ENCODE results near the gene POLN. TPM values are rescaled to one million over a fixed set of nuclear protein-coding genes. Genes with fewer than 3 reads are reported as not detected.

POLN gene
- total and polyA plus RNA-seq, 11 donors = 0.38 to 4.5 (median 1.9) TPM

DNA sequence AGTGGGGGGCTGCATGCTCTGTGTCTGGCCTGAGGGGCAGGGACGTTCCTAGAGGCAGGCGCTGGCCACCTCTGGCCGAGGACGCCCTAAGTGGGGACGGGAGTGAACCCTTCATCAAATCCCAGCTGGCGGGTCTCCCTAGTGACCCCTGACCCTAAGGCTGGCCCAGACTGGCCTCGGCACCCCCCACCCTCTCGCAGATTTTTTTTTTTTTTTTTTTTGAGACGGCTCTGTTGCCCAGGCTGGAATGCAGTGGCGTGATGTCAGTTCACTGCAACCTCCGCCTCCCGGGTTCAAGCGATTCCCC, 21.0 kb upstream of the POLN start:
- Histone ChIP-seq H3K9me3 (no peaks in the 10 kb centered on the region), H3K27ac (peak overlapping the region; percentile 94 to 100 (median 98)), H3K36me3 (peaks cover 0 to 12% (median 2%) of the 10 kb centered on the region in 9 donors), H3K4me1 (peaks cover 24 to 80% (median 57%) of the 10 kb centered on the region in 12 donors), H3K4me3 (peak overlapping the region; percentile 12 to 96 (median 74)), H3K27me3 (no peaks in the 10 kb centered on the region)
- TF ChIP-seq, protein P1, sequence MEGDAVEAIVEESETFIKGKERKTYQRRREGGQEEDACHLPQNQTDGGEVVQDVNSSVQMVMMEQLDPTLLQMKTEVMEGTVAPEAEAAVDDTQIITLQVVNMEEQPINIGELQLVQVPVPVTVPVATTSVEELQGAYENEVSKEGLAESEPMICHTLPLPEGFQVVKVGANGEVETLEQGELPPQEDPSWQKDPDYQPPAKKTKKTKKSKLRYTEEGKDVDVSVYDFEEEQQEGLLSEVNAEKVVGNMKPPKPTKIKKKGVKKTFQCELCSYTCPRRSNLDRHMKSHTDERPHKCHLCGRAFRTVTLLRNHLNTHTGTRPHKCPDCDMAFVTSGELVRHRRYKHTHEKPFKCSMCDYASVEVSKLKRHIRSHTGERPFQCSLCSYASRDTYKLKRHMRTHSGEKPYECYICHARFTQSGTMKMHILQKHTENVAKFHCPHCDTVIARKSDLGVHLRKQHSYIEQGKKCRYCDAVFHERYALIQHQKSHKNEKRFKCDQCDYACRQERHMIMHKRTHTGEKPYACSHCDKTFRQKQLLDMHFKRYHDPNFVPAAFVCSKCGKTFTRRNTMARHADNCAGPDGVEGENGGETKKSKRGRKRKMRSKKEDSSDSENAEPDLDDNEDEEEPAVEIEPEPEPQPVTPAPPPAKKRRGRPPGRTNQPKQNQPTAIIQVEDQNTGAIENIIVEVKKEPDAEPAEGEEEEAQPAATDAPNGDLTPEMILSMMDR (IDR thresholded peaks at IDR 0.05) = no peak
- no peak for TF ChIP-seq POLR2A (IDR thresholded peaks at IDR 0.05)
- intact Hi-C loops (cut with DNase I) = loop anchor here in 6 of 10 donors (5.0 to 10.0 kb wide), 6 partner anchors 149 to 492 kb away; partner anchors contain the start of genes CFAP99 (in 4 of the 6), ZFYVE28 (in 4 of the 6), FAM193A (in 1 of the 6) and TNIP2 (in 1 of the 6)
- DNase-seq (no peak), ATAC-seq (no peak)
- 38 to 47% (median 41%) methylated on average over 13 of the region's 13 CpGs for WGBS, 4 donors

DNA sequence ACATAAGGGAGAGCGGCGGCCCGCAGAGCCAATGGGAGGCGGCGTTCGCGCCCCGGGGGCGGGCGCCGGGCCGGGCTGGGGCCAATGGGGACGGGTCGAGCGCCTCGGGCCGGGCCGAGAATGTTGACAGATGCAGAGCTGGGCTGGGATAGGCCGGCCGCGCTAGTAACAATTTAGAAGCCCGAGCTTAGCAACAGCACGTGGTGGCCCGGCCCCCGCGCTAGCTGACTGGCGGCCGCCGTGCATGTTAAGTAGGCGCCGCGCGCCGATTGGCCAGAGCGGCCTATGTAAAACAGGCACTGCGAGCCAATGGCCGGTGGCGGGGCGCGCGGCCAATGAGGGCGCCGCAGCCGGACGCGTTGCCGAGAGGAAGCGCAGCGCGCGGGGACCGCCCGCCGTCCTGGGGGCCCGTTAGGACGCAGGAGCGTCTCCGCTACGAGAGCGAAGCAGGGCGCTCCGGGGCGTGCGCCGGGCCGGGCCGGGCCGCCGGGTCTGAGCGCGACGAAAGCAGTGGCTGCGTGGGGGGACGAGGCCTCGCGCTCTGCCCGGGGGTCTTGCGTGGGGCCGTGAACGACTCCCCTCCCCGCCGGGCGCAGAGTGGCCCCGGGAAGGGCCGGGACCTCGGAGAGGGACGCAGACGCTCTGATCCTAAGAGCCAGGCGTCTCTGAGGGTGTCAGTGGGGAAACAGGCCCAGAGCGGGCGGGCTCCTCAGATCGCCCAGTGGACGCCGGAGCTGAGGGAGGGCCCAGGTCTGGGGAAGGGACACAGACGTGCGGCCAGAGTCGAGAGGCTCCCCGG, 20.4 kb upstream of the POLN start:
- H3K9me3 ChIP-seq = no peaks in the 10 kb centered on the region
- no peaks in the 10 kb centered on the region for H3K27me3 ChIP-seq
- peak overlapping the region; percentile 12 to 96 (median 86) for H3K4me3 ChIP-seq
- peaks cover 24 to 82% (median 62%) of the 10 kb centered on the region in 12 donors for H3K4me1 ChIP-seq
- DNase-seq = peak; percentile 99 to 100 (median 100)
- intact Hi-C loops (cut with DNase I) = loop anchor here in 6 of 10 donors (5.0 to 10.0 kb wide), 6 partner anchors 150 to 492 kb away; partner anchors contain the start of genes CFAP99 (in 4 of the 6), ZFYVE28 (in 4 of the 6), FAM193A (in 1 of the 6) and TNIP2 (in 1 of the 6)
- peak; percentile 94 to 95 (median 95) for ATAC-seq
- H3K27ac ChIP-seq = peak overlapping the region; percentile 94 to 100 (median 98)
- whole genome bisulfite sequencing, 4 donors = 0 to 1% (median 1%) methylated on average over 46 to 98 of the region's 98 CpGs
- TF ChIP-seq, protein P1 (IDR thresholded peaks at IDR 0.05) = no peak
- peak; percentile 90 to 99 for TF ChIP-seq POLR2A (IDR thresholded peaks at IDR 0.05)
- peaks cover 0 to 17% (median 2%) of the 10 kb centered on the region in 9 donors for H3K36me3 ChIP-seq

DNA sequence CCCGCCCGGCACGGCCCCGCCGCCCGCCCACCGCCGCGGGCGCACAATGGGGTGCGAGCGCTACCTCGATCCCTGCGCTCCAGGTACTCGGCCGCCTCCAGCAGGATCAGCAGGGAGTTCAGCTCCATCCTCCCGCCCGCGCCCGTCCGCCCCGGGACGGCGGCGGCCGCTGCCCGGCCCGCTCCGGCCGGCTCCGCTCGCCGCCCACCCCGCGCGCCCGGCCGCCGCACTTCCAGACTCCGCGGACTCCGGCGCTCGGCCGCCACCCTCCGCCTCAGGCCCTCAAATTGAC, 19.9 kb upstream of the POLN start, which contains the start of gene MXD4:
Gene MXD4, minus strand, starts transcription at position 257 of the 292 bp plus-strand sequence. Its CDS starts 129 bp downstream, at position 128.
- Histone ChIP-seq H3K27me3 (no peaks in the 10 kb centered on the region), H3K36me3 (peaks cover 0 to 22% (median 2%) of the 10 kb centered on the region in 9 donors), H3K4me3 (peak within 1 kb of the TSS; percentile 70 to 100 (median 90)), H3K27ac (peak within 1 kb of the TSS; percentile 94 to 100 (median 98)), H3K9me3 (no peaks in the 10 kb centered on the region), H3K4me1 (peaks cover 27 to 82% (median 66%) of the 10 kb centered on the region in 12 donors)
- DNase-seq = no peak
- ATAC-seq = no peak
- 0 to 1% (median 0%) methylated on average over 3 to 46 of the region's 46 CpGs for WGBS, 4 donors
- intact Hi-C loops (cut with DNase I) = loop anchor here in 7 of 10 donors (2.0 to 10.0 kb wide), 7 partner anchors 19 to 493 kb away; partner anchors contain the start of genes CFAP99 (in 4 of the 7), ZFYVE28 (in 4 of the 7), FAM193A (in 1 of the 7) and HAUS3 (in 1 of the 7)
- TF ChIP-seq, protein P1 (IDR thresholded peaks at IDR 0.05) = no peak
- peak in 1 of 2 donors; percentile 26 for TF ChIP-seq POLR2A (IDR thresholded peaks at IDR 0.05)
